ENCODE measurements around the gene BTRC.

The BTRC gene

DNA sequence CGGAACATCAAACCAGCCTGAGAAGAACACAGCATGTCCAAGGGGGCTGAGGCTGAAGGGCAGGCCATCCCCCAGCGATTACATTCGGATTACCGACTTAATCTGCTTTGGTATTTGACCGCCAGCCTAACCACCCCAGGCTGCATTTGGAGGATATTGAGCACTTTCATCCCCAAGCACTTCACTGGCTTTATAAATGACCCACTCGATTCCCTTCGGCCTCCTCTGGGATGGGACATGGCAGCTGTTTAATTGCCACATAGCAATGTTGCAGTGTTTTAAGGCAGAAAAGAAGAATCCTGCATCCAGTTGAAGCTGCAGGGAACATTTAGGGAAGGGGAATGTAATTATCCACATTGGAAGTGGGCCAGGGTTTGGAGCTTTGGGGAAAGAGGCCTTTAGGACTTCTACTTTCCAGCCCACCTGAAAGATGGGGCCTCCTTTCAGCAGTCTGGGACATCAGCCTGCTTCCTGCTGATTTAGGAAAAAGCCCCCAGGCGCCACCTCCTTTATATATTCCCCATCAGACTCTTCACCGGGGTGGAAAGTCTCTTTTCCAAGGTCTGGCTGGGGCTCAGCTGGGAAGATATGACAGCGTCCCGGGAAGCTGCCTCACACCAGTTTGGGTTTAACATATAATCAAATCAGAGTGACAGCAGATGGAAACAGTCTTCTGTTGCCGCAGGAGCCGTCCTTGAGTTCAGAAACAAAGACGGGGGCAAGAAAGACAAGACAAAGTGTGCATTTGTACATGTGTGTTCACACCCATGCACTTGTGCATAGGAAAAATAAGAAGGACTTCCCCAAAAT is 243.3 kb downstream of the BTRC start:
- DNase-seq, result no peak

- DNase-seq, result no peak
Measured at GRCh38 chr10:101601541-101601940, 247.6 kb downstream of the BTRC start.

DNA sequence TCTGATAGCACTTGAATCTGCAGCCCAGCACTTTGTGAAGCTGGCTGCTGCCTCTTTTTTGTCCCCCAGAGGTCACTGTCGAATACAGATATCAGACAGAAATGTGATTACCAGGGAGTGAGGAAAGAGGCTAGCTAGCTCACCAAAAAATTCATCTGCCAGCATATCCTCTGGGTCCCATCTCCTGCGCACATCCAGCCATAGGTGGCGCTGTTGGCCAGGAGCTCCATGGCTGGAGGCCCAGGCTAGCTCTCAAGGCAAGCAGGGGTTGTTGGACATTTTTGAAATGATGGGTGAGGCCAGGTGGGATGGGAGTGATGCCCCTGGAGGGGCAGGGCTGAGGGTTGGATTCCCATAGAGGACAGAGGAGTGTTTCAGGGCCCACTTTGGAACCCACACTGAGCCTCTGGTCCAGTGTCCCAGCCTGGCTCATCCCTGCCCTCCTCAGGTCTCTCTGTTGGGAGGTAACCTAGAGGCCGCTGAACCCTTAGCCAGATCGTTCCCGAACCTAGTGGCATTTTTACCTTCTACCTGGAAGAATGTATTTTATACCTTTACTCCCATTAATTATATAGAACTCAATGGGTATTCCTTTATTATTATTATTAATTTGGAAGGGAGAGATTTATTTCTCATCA is 248.9 kb downstream of the BTRC start:
- peak; percentile 3 for DNase-seq
